HepG2 (cell line): ENCODE results near the gene TPRG1L.

ENCODE experiments used
- EP300 ChIP-seq, 3 experiments: sonication (generic) in 1 of 3; formaldehyde crosslinking in 1 of 3; IDR thresholded peaks; 2 replicates each; pipeline versions ENCODE4 v1.5.1 to v1.6.1; 2011 to 2020; ENCODE audit warnings: low read depth in 2 of 3, low read length in 2 of 3, borderline replicate concordance in 1 of 3, improper control_type of control experiment in 1 of 3, mild to moderate bottlenecking in 1 of 3, missing genetic modification reagents in 1 of 3, moderate library complexity in 1 of 3
- HCFC1 ChIP-seq: fragments of 150-350 bp; IDR thresholded peaks from 2 replicates; pipeline ENCODE4 v1.6.1; 2014; ENCODE audit warnings: low read depth, low read length
- LCORL ChIP-seq, 2 experiments: fragments of 450-650 bp in 1 of 2; sonication (generic) in 1 of 2; formaldehyde crosslinking in 1 of 2; IDR thresholded peaks; 2 replicates each; pipeline versions ENCODE4 v1.5.0 to v1.6.1; 2017 to 2020; ENCODE audit warnings: antibody characterized with exemption in 1 of 2, missing genetic modification reagents in 1 of 2
- NFE2L2 ChIP-seq: fragments of 150-350 bp; IDR thresholded peaks from 2 replicates; pipeline ENCODE4 v1.6.1; 2014; ENCODE audit warnings: low read length
- POLR2A ChIP-seq, 2 experiments: IDR thresholded peaks; 2 replicates each; pipeline ENCODE4 v1.6.1; 2011; ENCODE audit warnings: low read depth in 2 of 2, low read length in 2 of 2, mild to moderate bottlenecking in 1 of 2, moderate library complexity in 1 of 2; ENCODE audit not compliant: insufficient read depth in 1 of 2
- POLR2AphosphoS5 ChIP-seq: IDR thresholded peaks from 2 replicates; pipeline ENCODE4 v1.6.1; 2012; ENCODE audit warnings: low read depth, low read length
- SALL2 ChIP-seq: sonication (generic); formaldehyde crosslinking; IDR thresholded peaks from 2 replicates; pipeline ENCODE4 v1.8.1; 2023; ENCODE audit warnings: mild to moderate bottlenecking, missing genetic modification reagents, inconsistent platforms
- YY1 ChIP-seq: IDR thresholded peaks from 2 replicates; pipeline ENCODE4 v1.6.1; 2011; ENCODE audit warnings: low read length, low read depth, moderate library complexity, mild to moderate bottlenecking; ENCODE audit not compliant: insufficient read depth, insufficient replicate concordance
- ZNF24 ChIP-seq: fragments of 450-650 bp; IDR thresholded peaks from 2 replicates; pipeline ENCODE4 v1.6.1; 2017; ENCODE audit warnings: antibody characterized with exemption, mild to moderate bottlenecking

- TF ChIP-seq ZNF24 (no peak), YY1 (no peak), POLR2AphosphoS5 (no peak), EP300 (IDR thresholded peaks at IDR 0.05; ENCODE audit: low read depth in 2 of 2, low read length in 2 of 2) (no peak), EP300 (CRISPR knock-in tag; IDR thresholded peaks at IDR 0.05; ENCODE audit: borderline replicate concordance) (no peak), LCORL (IDR thresholded peaks at IDR 0.05) (no peak), LCORL (CRISPR knock-in tag; IDR thresholded peaks at IDR 0.05) (no peak), POLR2A (IDR thresholded peaks at IDR 0.05; ENCODE audit: insufficient read depth in 1 of 2, low read depth in 2 of 2, low read length in 2 of 2) (no peak), NFE2L2 (no peak), SALL2 (CRISPR knock-in tag) (no peak), HCFC1 (no peak)
Measured at GRCh38 chr1:3672971-3673361, 48.2 kb downstream of the TPRG1L start.
